Mammary epithelial cell (primary cell): ENCODE results near the gene EVC2.

Experiments used
- CTCF ChIP-seq, 2 donors: IDR thresholded peaks in 1 of 2; conservative IDR thresholded peaks in 1 of 2; 2 replicates each; pipeline ENCODE4 v1.5.1; 2011 to 2012; ENCODE audit warnings: inconsistent platforms in 2 of 2, low read length in 2 of 2, mild to moderate bottlenecking in 2 of 2, control low read depth in 1 of 2, low read depth in 1 of 2; ENCODE audit not compliant: insufficient read depth in 1 of 2; ENCODE audit errors: extremely low read depth in 1 of 2
- EZH2 ChIP-seq: IDR thresholded peaks from 2 replicates; pipeline ENCODE4 v1.6.1; 2012; ENCODE audit warnings: low read length, inconsistent platforms, borderline replicate concordance

GRCh38 chr4:5528031-5528436 lies 180.3 kb downstream of the EVC2 start:
- no peak for TF ChIP-seq CTCF (conservative IDR thresholded peaks at IDR 0.05 in 1 of 2, IDR thresholded peaks at IDR 0.05 in 1 of 2; ENCODE audit: extremely low read depth in 1 of 2, insufficient read depth in 1 of 2, low read depth in 1 of 2, low read length in 2 of 2)
- TF ChIP-seq EZH2 = no peak
